H1 (cell line): ENCODE results near the gene PIM1. TPM values are rescaled to one million over a fixed set of nuclear protein-coding genes. Genes with fewer than 3 reads are reported as not detected.

ENCODE experiments used
- CTCF ChIA-PET: fragments of 300-600 bp; sonication (Branson Sonifier 250); formaldehyde crosslinking; loops from one replicate; lab custom pipeline; 2021; ENCODE audit not compliant: partially characterized antibody; lab: Charles Lee
- POLR2A ChIA-PET: fragments of 300-600 bp; sonication (Branson Sonifier 250); formaldehyde crosslinking; loops from one replicate; lab custom pipeline; 2021; ENCODE audit warnings: inconsistent platforms; ENCODE audit not compliant: partially characterized antibody; lab: Charles Lee
- DNase-seq, 2 experiments: peaks; one replicate each; pipeline versions ENCODE4 v3.0.0 to v3.0.0-alpha.2; 2010 to 2022; ENCODE audit warnings: low spot score in 2 of 2, low read depth in 1 of 2, mixed read lengths in 1 of 2
- FAIRE-seq: peaks from 2 replicates; lab custom pipeline; 2011; peaks lifted over from hg19 to GRCh38; lab: Jason Lieb, UNC
- H2AFZ ChIP-seq: 2 replicates; pipeline ENCODE4 v1.8.1; 2012; ENCODE audit warnings: low read length, inconsistent platforms
- H2AK5ac ChIP-seq: 2 replicates; pipeline ENCODE4 v1.6.1; 2013; ENCODE audit warnings: low read depth, low read length
- H2BK120ac ChIP-seq: replicated peaks from 2 replicates; pipeline ENCODE3; 2013; ENCODE audit warnings: low read depth, low read length, inconsistent platforms
- H2BK12ac ChIP-seq: 2 replicates; pipeline ENCODE4 v1.6.1; 2013; ENCODE audit warnings: low read depth, low read length
- H2BK15ac ChIP-seq: 2 replicates; pipeline ENCODE4 v1.6.1; 2013; ENCODE audit warnings: low read length
- H2BK20ac ChIP-seq: 2 replicates; pipeline ENCODE4 v1.6.1; 2013; ENCODE audit warnings: low read length
- H2BK5ac ChIP-seq: 2 replicates; pipeline ENCODE4 v1.6.1; 2013; ENCODE audit warnings: low read depth, low read length
- H3K14ac ChIP-seq: 2 replicates; pipeline ENCODE4 v1.6.1; 2013; ENCODE audit warnings: inconsistent platforms; ENCODE audit not compliant: insufficient read length
- H3K18ac ChIP-seq: 2 replicates; pipeline ENCODE4 v1.6.1; 2013; ENCODE audit warnings: low read length; ENCODE audit errors: extremely low read depth
- H3K23ac ChIP-seq: 2 replicates; pipeline ENCODE4 v1.6.1; 2013; ENCODE audit warnings: inconsistent platforms; ENCODE audit not compliant: insufficient read length
- H3K23me2 ChIP-seq: 2 replicates; pipeline ENCODE4 v1.6.1; 2013; ENCODE audit warnings: low read depth, low read length
- H3K27ac ChIP-seq: 2 replicates; pipeline ENCODE4 v1.6.1; 2011; ENCODE audit warnings: low read depth, low read length, inconsistent platforms
- H3K27me3 ChIP-seq, 4 experiments: replicated peaks in 1 of 4; 1 replicate in 1 of 4; 2 replicates in 3 of 4; pipeline versions ENCODE4 v1.6.1 to v1.8.1; 2011 to 2013; ENCODE audit warnings: low read length in 3 of 4, mild to moderate bottlenecking in 3 of 4, inconsistent platforms in 2 of 4, mixed read lengths in 2 of 4, moderate library complexity in 1 of 4; ENCODE audit not compliant: control insufficient read depth in 3 of 4, insufficient read depth in 3 of 4; ENCODE audit errors: extremely low read depth in 1 of 4
- H3K36me3 ChIP-seq, 4 experiments: 2 replicates each; pipeline versions ENCODE4 v1.6.1 to v1.8.1; 2011 to 2013; ENCODE audit warnings: mild to moderate bottlenecking in 4 of 4, low read length in 3 of 4, moderate library complexity in 2 of 4, control low read depth in 1 of 4, inconsistent platforms in 1 of 4; ENCODE audit not compliant: insufficient read depth in 4 of 4, control insufficient read depth in 2 of 4
- H3K4ac ChIP-seq: replicated peaks from 2 replicates; pipeline ENCODE3; 2013; ENCODE audit warnings: low read length, low read depth, mixed read lengths, inconsistent platforms; ENCODE audit not compliant: insufficient read length
- H3K4me1 ChIP-seq, 4 experiments: replicated peaks in 1 of 4; 1 replicate in 1 of 4; 2 replicates in 3 of 4; pipeline versions ENCODE4 v1.6.1 to v1.8.1; 2011 to 2013; ENCODE audit warnings: low read length in 3 of 4, inconsistent platforms in 2 of 4, mixed read lengths in 1 of 4; ENCODE audit not compliant: insufficient read depth in 4 of 4, control insufficient read depth in 3 of 4
- H3K4me2 ChIP-seq, 2 experiments: 2 replicates each; pipeline versions ENCODE4 v1.6.1 to v1.8.1; 2011 to 2013; ENCODE audit warnings: low read depth in 2 of 2, low read length in 2 of 2, control low read depth in 1 of 2, inconsistent platforms in 1 of 2, mild to moderate bottlenecking in 1 of 2; ENCODE audit not compliant: insufficient read depth in 1 of 2
- H3K4me3 ChIP-seq, 4 experiments: fragments of 200-600, 300-600 bp in 1 of 4; sonication (generic), shearing (Covaris generic), sonication (Bioruptor Twin) in 1 of 4; 2 replicates each; pipeline versions ENCODE4 v1.5.1 to v1.8.1; 2011 to 2016; ENCODE audit warnings: low read length in 4 of 4, low read depth in 3 of 4, control low read depth in 2 of 4, inconsistent platforms in 2 of 4, mild to moderate bottlenecking in 2 of 4, mixed read lengths in 1 of 4, moderate library complexity in 1 of 4; ENCODE audit not compliant: insufficient read depth in 2 of 4; ENCODE audit errors: extremely low read depth in 1 of 4
- H3K56ac ChIP-seq: replicated peaks from 2 replicates; pipeline ENCODE3; 2013; ENCODE audit warnings: low read depth, mild to moderate bottlenecking, mixed read lengths, low read length, inconsistent platforms; ENCODE audit not compliant: insufficient read length
- H3K79me1 ChIP-seq: 2 replicates; pipeline ENCODE4 v1.6.1; 2013; ENCODE audit warnings: low read depth, low read length, control low read depth
- H3K79me2 ChIP-seq, 2 experiments: 2 replicates each; pipeline versions ENCODE4 v1.6.1 to v1.8.1; 2012 to 2013; ENCODE audit warnings: low read length in 2 of 2, mild to moderate bottlenecking in 2 of 2, inconsistent platforms in 1 of 2; ENCODE audit not compliant: insufficient read depth in 2 of 2, control insufficient read depth in 1 of 2
- H3K9ac ChIP-seq, 4 experiments: replicated peaks in 1 of 4; 1 replicate in 1 of 4; 2 replicates in 3 of 4; pipeline versions ENCODE4 v1.6.1 to v1.8.1; 2011 to 2013; ENCODE audit warnings: low read depth in 3 of 4, low read length in 3 of 4, control low read depth in 2 of 4, mild to moderate bottlenecking in 2 of 4, moderate library complexity in 2 of 4, inconsistent platforms in 1 of 4; ENCODE audit errors: extremely low read depth in 1 of 4
- H3K9me3 ChIP-seq, 2 experiments: 2 replicates each; pipeline versions ENCODE4 v1.6.1 to v1.8.1; 2012 to 2013; ENCODE audit warnings: mild to moderate bottlenecking in 2 of 2, moderate library complexity in 2 of 2, control low read depth in 1 of 2, inconsistent platforms in 1 of 2, low read depth in 1 of 2, low read length in 1 of 2, mixed read lengths in 1 of 2; ENCODE audit not compliant: insufficient read depth in 2 of 2
- H4K20me1 ChIP-seq, 2 experiments: replicated peaks in 1 of 2; 2 replicates each; pipeline versions ENCODE3 to v1.8.1; 2011 to 2013; ENCODE audit warnings: inconsistent platforms in 2 of 2, low read length in 2 of 2, mild to moderate bottlenecking in 1 of 2; ENCODE audit not compliant: insufficient read depth in 2 of 2, control insufficient read depth in 1 of 2
- H4K5ac ChIP-seq: 2 replicates; pipeline ENCODE4 v1.6.1; 2013; ENCODE audit warnings: low read length, low read depth, mixed read lengths, inconsistent platforms; ENCODE audit not compliant: insufficient read length
- H4K8ac ChIP-seq: 2 replicates; pipeline ENCODE4 v1.8.0; 2013; ENCODE audit warnings: mild to moderate bottlenecking, moderate library complexity, low read length, inconsistent platforms; ENCODE audit not compliant: insufficient read depth; ENCODE audit errors: extremely low read depth
- H4K91ac ChIP-seq: replicated peaks from 2 replicates; pipeline ENCODE3; 2013; ENCODE audit warnings: low read length, mixed read lengths, inconsistent platforms; ENCODE audit not compliant: insufficient read length
- CEBPB ChIP-seq: IDR thresholded peaks from 2 replicates; pipeline ENCODE4 v1.6.1; 2012; ENCODE audit warnings: low read depth, low read length
- GTF2F1 ChIP-seq: IDR thresholded peaks from 2 replicates; pipeline ENCODE4 v1.6.1; 2012; ENCODE audit warnings: low read depth, low read length, improper control_type of control experiment, borderline replicate concordance
- JUND ChIP-seq: IDR thresholded peaks from 2 replicates; pipeline ENCODE4 v1.6.1; 2011; ENCODE audit warnings: mild to moderate bottlenecking, improper control_type of control experiment, low read length
- PHF8 ChIP-seq: fragments of 200-600 bp; sonication (generic); conservative IDR thresholded peaks from 2 replicates; pipeline ENCODE4 v1.7.1; 2012; ENCODE audit warnings: low read depth, mild to moderate bottlenecking, inconsistent platforms, low read length, moderate library complexity
- POLR2AphosphoS5 ChIP-seq: IDR thresholded peaks from 2 replicates; pipeline ENCODE4 v1.6.1; 2011; ENCODE audit warnings: low read depth, low read length
- SIN3A ChIP-seq, 2 experiments: IDR thresholded peaks in 1 of 2; conservative IDR thresholded peaks in 1 of 2; 2 replicates each; pipeline ENCODE4 v1.6.1; 2011 to 2012; ENCODE audit warnings: low read length in 2 of 2, improper control_type of control experiment in 1 of 2, low read depth in 1 of 2, mild to moderate bottlenecking in 1 of 2
- SP2 ChIP-seq: IDR thresholded peaks from 2 replicates; pipeline ENCODE4 v1.6.1; 2012; ENCODE audit warnings: mild to moderate bottlenecking, low read length, inconsistent platforms
- SRF ChIP-seq: IDR thresholded peaks from 2 replicates; pipeline ENCODE4 v1.6.1; 2011; ENCODE audit warnings: mild to moderate bottlenecking, low read depth, low read length, moderate library complexity
- TAF7 ChIP-seq: optimal IDR thresholded peaks from 2 replicates; pipeline ENCODE3; 2011; ENCODE audit warnings: low read depth, mild to moderate bottlenecking, inconsistent platforms, low read length, moderate library complexity, borderline replicate concordance
- USF2 ChIP-seq: IDR thresholded peaks from 2 replicates; pipeline ENCODE4 v1.6.1; 2011; ENCODE audit warnings: low read length, improper control_type of control experiment
- polyA plus RNA-seq, 7 experiments: library from polyadenylated mRNA; depleted of rRNA in 3 of 7; stranded (reverse) in 5 of 7; unstranded in 2 of 7; fragments of >200 nt in 5 of 7; fragments of 200-250 nt in 2 of 7; gene quantifications; 1 replicate in 5 of 7; 2 replicates in 1 of 7; 4 replicates in 1 of 7; pipeline versions ENCODE4 v1.2.1 to v1.2.3, GENCODE V29; 2011 to 2013; ENCODE audit warnings: missing spikeins in 2 of 7, mixed read lengths in 2 of 7
- total RNA-seq: library from RNA; stranded (reverse); fragmentation: NEBNext Ultra II Directional; extraction: Animal tissue kit (Norgen Biotek cat#: 25700); gene quantifications from 2 replicates; pipeline ENCODE4 v1.2.1, GENCODE V29; 2021
- TF ChIP-seq, protein P1 (sequence below), 3 experiments: IDR thresholded peaks; 1 replicate in 2 of 3; 2 replicates in 1 of 3; pipeline versions ENCODE4 v1.5.1 to v1.6.1; 2011; ENCODE audit warnings: low read length in 3 of 3, mild to moderate bottlenecking in 3 of 3, inconsistent platforms in 2 of 3, low read depth in 1 of 3, moderate library complexity in 1 of 3; ENCODE audit not compliant: insufficient read depth in 1 of 3; ENCODE audit errors: control extremely low read depth in 1 of 3

The PIM1 gene
- total and polyA plus RNA-seq, 2 of the 8 experiments (the other 6 are each of a cell fraction or from before 2014, with no cell fraction given) = 25.5 to 94.9 TPM

DNA sequence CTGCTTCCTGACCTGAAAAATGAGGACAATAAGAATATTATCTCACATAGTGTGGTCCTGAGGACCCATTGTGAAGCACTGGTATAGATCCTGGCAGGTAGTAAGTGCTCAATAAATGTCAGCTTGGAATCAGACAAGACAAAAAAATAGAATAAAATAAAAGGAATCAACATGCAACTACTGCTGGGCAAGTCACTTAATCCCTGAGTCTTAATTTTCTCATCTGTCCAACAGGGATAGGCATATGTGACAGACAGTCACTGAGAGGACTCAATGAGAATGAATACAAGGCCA lies 38.0 kb upstream of the PIM1 start:
- no peak overlapping the region for H4K5ac ChIP-seq
- H4K91ac ChIP-seq = no peak overlapping the region
- H2BK120ac ChIP-seq = no peak overlapping the region
- no peak overlapping the region for H4K8ac ChIP-seq
- no peaks in the 10 kb centered on the region for H3K27me3 ChIP-seq
- peaks cover 18 to 76% of the 10 kb centered on the region in 2 experiments for H3K79me2 ChIP-seq
- H2BK12ac ChIP-seq = peak overlapping the region; percentile 82; the same call in 1 of the 2 replicates
- peak overlapping the region; percentile 46; the same call in 1 of the 2 replicates for H3K27ac ChIP-seq
- ChIA-PET CTCF (interaction anchor here (0.9 to 5.1 kb wide), 7 partner anchors 8 to 114 kb away, joined by 3 to 39 read pairs (median 5); partner anchors contain the start of gene PIM1), POLR2A (interaction anchor here (1.4 to 39.1 kb wide), 5 partner anchors 8 to 37 kb away, joined by 4 to 1024 read pairs (median 127); partner anchors contain the start of gene PIM1)
- no peak overlapping the region for H3K4me3 ChIP-seq
- H2AK5ac ChIP-seq = peak overlapping the region; percentile 72
- peak overlapping the region; percentile 89 for H2BK5ac ChIP-seq
- H3K23ac ChIP-seq = no peak overlapping the region
- 0 out of 2 replicates have a peak overlapping the region, but pooled peaks have one; percentile 62 for H2BK15ac ChIP-seq
- no peak overlapping the region for H3K14ac ChIP-seq
- H3K79me1 ChIP-seq = peaks cover 8% of the 10 kb centered on the region; the same call in 1 of the 2 replicates
- H3K4ac ChIP-seq = no peak overlapping the region
- H3K36me3 ChIP-seq = peaks cover 0 to 50% (median 1%) of the 10 kb centered on the region in 4 experiments; a peak in 2 of 8 replicates
- peaks cover 0 to 1% of the 10 kb centered on the region in 2 experiments for H4K20me1 ChIP-seq
- FAIRE-seq = no peak
- no peaks in the 10 kb centered on the region for H3K9me3 ChIP-seq
- H3K9ac ChIP-seq = no peak overlapping the region; a peak in 1 of 7 replicates
- DNase-seq = no peak
- H3K56ac ChIP-seq = no peak overlapping the region
- no peak overlapping the region for H2BK20ac ChIP-seq
- peaks cover 4% of the 10 kb centered on the region for H3K23me2 ChIP-seq
- H3K4me1 ChIP-seq = peaks cover 22 to 48% (median 34%) of the 10 kb centered on the region in 4 experiments
- H2AFZ ChIP-seq = no peak overlapping the region
- peak overlapping the region; percentile 68 for H3K18ac ChIP-seq
- peak overlapping the region in 1 of 2 experiments; percentile 14; a peak in 1 of 4 replicates for H3K4me2 ChIP-seq
- TF ChIP-seq PHF8 = no peak
- TF ChIP-seq, protein P1, sequence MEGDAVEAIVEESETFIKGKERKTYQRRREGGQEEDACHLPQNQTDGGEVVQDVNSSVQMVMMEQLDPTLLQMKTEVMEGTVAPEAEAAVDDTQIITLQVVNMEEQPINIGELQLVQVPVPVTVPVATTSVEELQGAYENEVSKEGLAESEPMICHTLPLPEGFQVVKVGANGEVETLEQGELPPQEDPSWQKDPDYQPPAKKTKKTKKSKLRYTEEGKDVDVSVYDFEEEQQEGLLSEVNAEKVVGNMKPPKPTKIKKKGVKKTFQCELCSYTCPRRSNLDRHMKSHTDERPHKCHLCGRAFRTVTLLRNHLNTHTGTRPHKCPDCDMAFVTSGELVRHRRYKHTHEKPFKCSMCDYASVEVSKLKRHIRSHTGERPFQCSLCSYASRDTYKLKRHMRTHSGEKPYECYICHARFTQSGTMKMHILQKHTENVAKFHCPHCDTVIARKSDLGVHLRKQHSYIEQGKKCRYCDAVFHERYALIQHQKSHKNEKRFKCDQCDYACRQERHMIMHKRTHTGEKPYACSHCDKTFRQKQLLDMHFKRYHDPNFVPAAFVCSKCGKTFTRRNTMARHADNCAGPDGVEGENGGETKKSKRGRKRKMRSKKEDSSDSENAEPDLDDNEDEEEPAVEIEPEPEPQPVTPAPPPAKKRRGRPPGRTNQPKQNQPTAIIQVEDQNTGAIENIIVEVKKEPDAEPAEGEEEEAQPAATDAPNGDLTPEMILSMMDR (IDR thresholded peaks at IDR 0.05; ENCODE audit: control extremely low read depth in 1 of 3, insufficient read depth in 1 of 3, low read depth in 1 of 3, low read length in 3 of 3) = no peak
- TF ChIP-seq SRF = no peak
- no peak for TF ChIP-seq JUND
- no peak for TF ChIP-seq POLR2AphosphoS5
- TF ChIP-seq SP2 = no peak
- TF ChIP-seq SIN3A (conservative IDR thresholded peaks at IDR 0.05 in 1 of 2, IDR thresholded peaks at IDR 0.05 in 1 of 2; ENCODE audit: low read depth in 1 of 2, low read length in 2 of 2) = no peak
- no peak for TF ChIP-seq GTF2F1
- no peak for TF ChIP-seq CEBPB
- TF ChIP-seq TAF7 = no peak
- TF ChIP-seq USF2 = no peak
